ENCODE results near the gene NR5A2.

Gene NR5A2

DNA sequence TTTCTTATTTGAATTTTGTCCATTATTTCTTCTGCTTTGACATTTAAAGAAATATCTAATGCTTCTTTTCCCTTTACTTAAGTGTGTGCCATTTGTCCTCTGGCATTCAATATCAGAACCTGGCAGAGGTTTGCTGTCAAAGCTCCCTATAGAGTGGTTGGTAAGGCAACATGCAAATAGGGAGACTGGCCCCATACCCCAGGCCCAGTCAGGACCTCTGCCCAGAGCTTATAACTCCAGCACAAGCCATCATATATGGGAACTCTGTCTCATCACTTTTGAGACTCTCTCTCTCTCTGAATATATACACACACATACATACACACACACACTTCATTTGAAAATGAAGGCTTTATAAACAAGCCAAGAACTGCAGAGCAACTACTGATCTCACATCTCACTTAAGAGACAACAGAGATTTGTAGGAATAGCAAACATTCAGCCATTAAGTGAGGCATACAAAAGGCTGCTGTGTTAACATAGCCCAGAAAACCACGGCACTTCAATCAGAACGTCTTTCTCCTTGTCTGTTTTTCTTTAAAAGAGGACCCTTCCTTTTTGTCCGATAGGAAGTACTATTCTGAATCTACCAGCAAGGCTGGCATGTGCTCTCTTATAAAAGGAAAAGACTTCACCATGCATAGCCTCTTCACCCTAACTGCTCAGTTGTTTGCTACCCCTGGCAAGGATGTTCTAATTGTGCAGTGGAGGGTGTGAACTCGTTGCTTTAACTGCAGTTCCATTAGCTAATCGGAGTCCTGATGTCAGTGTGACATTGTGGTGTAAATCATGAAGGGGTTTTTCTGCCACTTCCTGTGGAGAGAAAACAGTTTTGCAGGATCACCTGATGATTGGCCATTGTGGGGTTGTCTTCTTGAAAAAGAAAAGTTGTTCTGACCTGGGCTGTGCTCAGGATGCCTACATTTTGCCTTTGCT lies 101.7 kb downstream of the NR5A2 start:
- DNase-seq, result no peak

DNA sequence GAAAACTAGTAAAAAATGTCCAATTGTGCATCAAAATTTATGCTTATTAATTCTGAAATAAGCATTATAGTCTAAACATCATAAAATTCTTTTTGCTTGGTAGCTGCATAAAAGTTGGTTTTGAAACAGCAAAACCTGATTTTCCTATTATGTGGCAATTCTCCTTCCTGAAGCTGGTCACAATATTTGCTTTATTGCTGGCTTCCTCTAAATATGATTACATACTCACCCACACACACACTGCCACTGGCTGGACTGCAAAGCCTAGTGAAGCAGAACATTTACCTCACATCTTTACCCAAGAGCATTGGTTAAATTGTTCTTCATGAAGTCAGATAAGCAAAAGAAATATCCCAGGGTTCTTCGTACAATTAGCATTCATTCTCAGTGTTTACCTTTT lies 103.0 kb downstream of the NR5A2 start:
- DNase-seq, result no peak

DNA sequence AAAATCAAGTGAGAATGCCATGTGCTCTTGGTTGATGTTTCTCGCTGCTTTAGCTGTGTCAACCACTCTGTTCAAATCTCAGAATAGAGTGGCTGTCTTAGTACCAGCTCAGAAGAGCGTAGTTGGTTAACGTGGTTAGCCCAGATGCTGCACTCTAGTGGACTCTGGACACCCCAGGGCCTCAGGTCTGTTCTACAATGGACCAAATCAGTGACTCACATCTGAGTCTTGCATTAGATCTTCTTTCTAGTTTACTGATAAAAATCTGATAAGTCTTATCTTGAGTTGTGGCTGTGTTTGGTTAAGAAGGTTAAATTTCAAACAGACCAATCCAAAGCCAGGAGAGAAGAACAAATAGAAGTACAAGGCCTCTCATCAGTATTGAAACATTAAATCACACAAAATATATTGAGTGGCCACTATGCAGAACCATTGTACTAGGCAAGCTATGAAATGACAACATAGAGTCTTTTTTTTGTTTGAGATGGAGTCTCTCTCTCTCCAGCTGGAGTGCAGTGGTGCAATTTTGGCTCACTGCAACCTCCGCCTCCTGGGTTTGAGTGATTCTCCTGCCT lies 104.1 kb downstream of the NR5A2 start:
- DNase-seq, result no peak

DNA sequence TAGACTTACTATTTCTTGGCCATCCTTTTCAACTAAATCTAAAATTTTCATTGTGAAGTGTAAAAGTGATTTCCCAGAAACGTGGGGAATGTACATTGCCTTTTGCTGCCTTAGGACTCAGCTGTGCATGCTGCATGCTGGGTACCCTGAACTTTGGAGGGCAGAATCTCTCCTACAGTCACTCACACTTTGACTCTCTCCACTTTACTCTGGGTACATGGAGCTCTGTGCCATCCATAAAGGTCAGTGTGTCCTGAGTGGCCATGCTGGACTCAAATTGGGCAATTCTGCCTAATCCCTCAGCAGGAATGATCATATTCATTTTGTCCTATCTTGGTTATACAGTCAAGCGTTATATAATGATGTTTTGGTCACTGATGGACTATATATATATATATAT lies 105.6 kb downstream of the NR5A2 start:
- no peak for DNase-seq

DNA sequence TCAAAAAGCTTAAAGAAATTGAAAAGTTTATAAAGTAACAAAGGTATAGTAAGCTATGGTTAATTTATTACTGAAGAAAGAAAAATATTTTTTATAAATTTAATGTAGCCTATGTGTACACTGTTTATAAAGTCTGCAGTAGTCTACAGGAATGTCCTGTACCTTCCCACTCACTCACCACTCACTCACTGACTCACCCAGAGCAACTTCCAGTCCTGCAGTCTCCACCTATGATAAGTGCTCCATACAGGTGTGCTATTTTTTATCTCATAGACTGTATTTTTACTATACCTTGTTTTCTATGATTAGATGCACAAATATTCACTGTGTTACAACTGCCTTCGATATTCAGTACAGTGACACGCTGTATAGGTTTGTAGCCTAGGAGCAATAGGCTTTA lies 106.6 kb downstream of the NR5A2 start:
- no peak for DNase-seq

DNA sequence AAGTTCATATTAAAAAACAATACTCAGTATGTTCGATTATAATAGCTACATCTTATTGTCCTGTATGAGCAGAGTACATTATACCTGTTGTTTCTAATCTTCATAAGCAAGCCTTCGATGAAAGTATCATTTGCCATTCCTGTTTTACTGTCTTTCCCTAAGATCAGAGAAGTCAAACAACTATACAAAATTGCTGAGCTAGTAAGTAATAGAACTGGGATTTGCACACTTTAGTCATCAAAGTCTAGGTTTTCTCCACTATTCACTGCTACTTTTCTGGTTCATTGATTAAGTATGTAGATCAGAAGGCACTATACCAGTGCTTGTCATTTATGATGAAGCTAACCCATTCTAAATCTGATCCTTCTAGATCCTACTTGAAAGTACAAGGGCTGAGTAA lies 108.9 kb downstream of the NR5A2 start:
- no peak for DNase-seq

DNA sequence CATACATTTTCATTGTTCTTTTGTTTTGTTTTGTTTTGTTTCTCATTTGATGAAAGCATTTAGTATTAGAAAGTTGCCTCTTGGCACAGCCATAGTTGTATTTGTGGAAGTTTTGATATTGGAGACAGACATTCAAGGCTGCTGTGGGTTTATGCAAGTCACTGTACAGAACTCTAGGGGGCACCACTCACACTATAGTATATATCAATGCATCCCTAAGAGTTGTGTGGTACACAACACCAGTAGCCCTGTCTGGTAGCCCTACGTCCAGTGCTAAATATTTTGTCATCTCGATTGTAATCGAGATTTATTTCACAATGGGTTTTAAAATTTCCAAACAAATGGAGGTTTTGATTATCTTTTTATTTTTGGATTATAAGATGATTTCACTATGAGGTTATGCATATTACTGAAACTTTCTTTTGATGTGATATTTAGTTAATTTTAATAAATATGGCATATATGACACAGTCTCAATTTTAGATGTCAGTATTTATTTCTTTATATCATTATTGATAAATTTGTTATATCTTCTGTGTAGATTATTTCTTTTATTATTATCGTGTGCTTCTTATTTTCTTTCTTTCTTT lies 112.2 kb downstream of the NR5A2 start:
- DNase-seq, result peak; percentile 68

DNA sequence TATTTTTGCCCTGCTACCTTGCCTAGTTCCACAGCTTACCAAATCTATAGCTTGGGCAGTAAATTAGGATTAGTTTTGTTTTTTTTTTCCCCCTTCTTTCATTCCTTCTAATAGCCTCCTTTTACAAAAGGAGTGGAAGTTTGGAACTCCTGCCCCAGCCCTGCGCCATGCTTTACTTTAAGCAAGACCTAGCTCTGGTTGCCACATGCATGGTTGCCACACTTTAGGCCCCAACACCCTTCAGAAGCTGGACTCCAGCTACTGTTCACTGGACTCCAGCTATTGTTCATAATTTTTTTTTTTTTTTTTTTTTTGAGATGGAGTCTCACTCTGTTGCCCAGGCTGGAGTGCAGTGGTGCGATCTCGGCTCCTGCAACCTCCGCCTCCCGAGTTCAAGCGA lies 115.8 kb downstream of the NR5A2 start:
- DNase-seq, result no peak

DNA sequence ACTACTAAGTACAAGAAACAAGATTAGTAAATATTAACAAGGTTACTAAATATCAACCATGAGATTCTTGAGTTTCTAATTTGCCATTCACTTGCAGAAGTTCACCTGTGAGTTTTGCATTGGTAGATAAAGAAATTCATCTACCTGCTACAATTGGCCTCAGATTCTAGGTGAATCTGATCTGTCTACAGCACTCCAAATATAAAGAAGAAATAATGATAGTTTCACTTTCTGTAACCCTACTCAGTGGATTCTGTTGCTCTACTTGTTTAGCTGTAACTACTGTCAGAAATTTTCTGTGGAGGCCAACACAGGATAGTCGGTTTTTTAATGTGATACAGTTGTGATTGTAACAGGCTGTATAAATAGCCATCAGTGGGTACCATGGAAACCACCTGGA lies 118.6 kb downstream of the NR5A2 start:
- no peak for DNase-seq

DNA sequence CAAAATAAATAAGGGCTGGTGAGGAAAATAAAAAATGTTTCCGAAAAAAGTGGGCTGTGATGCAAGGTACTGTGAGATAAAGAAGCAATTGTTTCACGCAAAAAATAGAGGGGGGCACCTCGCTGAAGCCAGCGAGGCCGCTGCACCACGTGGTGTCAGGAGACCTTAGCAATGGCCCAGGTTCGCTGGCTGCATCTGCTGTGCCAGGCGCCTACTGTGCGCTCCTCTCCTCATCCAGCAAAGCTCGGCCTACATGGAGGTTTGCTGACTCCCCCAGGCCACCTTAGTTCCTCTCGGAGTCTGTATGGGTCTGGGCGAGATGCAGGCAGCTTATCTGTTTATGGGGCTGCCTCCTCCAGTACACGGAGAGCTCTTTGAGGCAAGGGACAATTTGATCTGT lies 119.6 kb downstream of the NR5A2 start:
- no peak for DNase-seq

DNA sequence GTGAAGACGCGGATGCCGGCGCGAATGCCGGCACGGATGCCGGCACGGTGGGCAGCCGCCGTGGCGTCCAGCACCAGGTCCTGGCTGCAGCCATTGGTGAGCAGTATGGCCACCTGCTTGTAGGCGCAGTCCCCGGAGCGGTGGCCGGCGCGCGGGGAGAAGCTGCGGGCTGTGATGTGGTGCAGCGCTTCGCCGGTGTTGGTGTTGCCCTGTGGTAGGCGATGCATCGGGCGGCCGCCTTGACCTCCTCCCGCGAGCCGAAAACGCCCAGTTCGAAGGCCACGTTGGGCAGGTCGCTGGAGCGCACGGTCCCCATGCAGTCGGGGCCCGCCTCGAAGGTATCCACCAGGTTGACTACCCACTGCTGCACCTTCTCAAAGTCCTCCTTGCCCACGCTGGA lies 120.2 kb downstream of the NR5A2 start:
- no peak for DNase-seq

DNA sequence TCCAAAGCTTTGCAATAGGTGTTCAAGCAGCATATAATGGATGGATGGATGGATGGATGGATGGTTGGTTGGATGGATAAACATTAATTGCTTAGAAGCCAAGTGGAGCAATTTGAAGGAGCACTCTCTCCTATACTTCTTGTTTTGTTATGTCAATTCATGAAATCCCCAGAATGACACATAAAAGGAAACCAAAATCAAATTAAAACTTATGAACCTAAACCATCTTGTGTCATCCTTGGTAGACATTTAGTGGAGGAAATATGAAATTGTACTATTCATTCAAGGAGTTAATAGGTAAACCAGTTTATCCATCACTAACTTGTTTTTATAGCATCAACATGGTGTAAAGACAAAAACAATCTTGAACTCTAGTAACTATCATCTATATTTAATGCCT lies 122.5 kb downstream of the NR5A2 start:
- DNase-seq, result no peak

DNA sequence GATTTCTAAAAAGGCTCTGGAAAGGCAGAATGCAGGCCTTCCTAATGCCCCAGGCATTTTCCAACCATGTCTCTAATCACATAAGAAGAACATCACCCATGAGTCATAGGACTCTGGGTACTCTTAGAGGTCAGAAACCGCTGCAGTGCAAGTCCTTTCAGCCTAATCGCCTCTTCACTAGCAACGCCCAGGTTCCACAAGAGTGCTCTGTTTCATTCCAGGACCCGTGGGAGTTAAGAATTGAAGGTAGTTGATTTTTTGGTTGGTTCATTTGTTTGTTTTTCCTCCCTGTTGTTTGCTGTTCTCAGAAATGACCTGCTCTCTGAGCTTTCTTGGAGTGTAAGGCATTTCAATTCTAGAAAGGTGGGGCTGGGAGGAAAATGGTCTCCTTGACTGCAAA lies 123.2 kb downstream of the NR5A2 start:
- DNase-seq, result peak; percentile 45

DNA sequence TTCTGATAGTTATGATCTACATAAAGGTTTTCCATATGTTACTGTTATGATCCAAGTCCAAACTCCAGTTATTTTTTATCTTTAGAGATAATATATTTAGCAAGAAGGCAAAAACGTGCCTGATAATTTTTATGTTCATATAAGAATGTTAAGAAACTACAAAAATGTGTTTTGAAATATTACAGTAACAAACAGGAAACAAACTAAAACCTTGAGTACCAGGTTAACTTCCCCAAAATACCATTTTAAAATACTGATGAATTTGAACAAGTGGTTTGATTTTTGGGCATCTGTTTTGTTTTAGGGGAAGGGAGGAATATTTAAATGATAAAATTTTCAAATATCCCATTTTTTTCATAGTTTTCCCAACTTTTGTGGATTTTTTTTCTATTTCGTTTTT lies 124.8 kb downstream of the NR5A2 start:
- DNase-seq, result no peak

DNA sequence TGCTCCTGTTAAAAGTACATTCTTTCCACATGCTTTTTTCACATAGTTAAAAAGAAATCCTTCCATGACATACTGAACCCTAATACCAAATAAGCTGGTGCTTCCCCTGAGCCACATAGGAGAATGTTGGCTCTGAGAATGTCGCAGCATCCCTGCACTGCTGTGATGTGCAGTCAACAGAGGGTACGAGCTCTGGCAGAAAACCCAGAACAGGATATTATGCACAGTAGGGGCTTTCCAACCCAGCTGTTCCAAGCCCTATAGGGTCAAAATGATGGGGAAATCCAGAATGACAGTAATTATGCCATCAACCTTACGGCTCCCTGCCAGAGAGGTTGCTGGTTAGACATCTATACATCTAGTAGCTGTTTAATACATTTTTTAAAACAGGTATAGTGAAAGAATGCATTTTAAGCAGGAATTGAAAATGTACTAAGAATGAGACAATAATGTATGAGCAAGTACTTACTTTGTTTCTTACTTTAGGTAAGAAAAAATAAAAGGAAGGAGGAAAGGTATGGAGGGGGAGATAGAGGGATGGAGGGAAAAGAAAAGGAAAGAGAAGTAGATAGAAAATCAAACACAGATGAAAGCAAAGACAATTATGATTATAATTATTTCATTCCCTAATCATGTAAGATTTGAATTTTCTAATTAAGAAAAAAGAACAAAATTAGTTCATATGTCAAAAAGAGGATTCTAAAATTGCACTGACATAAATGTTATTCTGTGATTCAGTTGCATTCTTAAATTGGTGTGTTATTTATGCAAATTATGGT lies 126.0 kb downstream of the NR5A2 start:
- no peak for DNase-seq

DNA sequence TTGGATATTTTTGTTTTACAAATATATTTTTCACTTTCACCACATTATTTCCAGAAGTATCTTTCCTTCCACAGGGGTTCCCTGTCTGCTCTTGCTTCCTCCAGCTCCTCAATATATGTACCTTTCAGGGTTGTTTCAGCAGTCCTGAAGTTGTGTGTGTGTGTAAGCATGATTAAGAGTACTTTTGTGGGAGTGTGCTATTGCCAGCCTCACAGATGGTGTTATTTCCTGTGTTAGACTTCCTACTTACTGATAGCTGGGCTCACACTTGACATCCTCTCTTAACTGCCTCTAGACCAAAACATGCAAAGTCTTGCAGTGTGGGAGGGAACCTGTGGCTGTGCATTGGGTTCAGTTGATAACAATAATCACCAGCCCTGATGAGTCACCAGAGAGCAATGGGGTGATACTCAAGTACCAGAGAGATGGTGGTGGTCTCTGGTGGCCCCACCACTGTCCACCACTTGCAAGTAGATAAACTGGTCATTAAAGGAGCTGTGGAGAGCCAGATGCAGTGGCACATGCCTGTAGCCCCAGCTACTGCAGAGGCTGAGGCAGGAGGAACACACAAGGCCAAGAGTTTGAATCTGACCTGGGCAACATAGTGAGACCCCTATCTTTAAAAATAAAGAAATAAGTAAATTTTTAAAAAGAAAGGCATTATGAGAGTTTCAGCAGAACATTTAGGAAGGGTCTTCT lies 126.7 kb downstream of the NR5A2 start:
- no peak for DNase-seq

DNA sequence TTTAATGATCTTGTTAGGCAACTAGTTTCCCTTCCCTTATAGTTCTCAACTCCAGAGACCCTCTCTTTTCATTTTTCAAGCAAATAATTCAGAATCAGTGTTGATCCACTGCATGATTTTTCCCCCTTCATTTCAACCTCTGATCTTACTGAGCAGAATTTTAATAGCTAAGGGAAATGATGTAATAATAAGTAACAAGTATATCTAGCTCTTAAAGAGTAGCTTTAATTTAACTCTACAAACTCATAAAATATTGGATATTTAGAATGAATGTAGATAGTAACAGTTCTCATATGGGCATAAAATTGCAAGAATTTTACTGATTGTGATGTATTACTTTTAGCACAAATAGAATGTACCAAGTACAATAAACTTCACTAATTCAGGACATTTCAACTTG lies 130.2 kb downstream of the NR5A2 start:
- DNase-seq, result no peak

DNA sequence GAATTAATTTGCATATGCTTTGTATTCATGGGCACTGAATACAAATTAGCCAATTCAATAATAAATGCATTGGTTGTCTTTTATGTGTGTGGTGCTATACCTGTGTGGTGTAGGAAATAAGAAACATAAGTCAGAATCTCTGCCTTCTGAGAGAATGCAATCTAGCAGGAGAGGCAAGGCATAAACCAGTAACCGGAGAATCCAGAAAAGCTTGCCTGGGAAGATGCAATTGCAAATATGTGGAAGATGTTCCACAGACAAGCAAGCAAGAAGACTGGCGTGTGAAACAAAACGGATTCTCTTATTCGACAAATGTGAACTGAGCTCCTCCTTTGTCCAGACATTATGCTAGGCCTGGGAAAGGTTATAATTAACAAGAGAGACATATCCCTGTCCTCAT lies 134.3 kb downstream of the NR5A2 start:
- DNase-seq, result no peak

DNA sequence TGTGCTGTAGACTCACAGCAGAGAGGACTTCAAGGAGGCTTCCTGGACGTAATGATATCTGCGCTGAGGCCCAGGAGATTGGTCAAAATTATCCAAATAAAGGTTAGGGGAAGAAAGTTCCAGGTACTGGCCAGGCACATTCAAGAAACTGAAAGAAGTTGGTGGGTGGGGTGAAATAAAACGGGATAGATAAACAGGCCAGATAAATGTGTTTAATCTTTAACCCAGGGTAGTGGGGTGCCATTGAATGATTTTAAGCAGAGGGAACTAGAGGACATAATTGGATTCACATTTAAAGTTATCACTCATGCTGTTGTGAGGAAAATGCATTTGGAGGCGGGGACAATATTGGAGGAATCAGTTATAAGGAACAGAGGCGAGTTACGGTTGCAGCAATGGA lies 134.7 kb downstream of the NR5A2 start:
- no peak for DNase-seq

DNA sequence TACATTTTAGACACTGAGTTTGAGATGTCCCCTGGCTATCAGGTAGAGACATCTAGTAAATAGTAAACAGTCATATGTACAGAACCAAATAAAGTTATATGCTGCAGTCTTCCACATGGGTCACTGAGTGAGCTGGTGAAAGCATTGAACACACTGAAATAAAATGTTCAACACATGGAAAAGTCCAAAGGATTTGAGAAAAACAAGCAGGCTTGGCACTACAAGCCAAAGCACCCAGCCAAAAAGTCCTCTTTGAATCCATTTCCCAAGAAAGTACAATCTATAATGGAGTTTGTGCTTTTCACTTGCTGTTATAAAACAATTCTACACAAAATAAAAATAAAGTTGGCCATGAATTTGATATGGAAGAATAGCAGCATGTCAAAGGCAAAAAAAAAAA lies 135.4 kb downstream of the NR5A2 start:
- no peak for DNase-seq

DNA sequence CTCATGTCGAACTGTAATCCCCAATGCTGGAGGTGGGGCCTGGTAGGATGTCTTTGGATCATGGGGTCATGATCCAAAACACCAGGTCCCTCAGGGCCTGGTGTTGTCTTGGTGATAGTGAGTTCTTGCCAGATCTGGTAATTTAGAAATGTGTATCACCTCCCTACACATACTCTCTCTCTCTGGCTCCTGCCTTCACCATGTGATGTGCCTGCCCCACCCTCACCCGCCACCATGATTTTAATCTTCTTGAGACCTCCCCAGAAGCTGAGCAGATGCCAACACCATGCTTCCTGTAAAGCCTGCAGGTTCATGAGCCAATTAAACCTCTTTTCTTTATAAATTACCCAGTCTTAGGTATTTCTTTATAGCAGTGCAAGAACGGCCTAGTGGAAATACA lies 136.4 kb downstream of the NR5A2 start:
- DNase-seq, result no peak

DNA sequence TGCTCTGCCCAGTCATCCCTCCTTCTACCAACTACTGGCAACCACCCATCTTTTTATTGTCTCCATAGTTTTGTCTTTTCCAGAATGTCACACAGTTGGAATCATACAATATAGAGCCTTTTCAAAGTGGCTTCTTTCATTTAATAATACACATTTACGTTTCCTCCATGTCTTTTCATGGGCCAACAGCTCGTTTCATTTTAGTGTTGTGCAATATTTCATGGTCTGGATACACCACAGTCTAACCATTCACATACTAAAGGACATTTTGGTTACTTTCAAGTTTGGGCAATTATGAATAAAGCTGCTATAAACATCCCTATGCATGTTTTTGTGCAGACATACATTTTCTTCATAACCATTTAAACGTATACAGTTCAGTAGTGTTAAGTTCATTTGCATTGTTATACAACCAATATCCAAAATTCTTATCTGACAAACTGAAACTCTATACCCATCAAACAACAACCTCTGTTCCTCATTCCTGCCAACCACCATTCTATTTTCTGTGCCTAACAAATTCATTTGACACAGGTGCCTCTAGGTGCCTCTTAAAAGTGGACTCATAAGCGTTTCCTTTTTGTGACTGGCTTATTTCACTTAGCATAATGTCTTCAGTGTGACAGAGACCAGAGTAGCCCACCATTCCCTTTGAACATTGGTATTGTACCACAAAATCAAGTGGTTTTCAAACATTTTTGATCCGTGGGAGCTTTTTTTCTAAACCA lies 138.1 kb downstream of the NR5A2 start:
- no peak for DNase-seq
